HepG2 (cell line): ENCODE results near the gene PAM16. TPM values are rescaled to one million over a fixed set of nuclear protein-coding genes. Genes with fewer than 3 reads are reported as not detected.

ENCODE experiments used
- ATAC-seq: fragments of 200-7000 bp; cut with Tn5 transposase; 3 replicates; pipeline ENCODE4 v1.9.1; 2020; ENCODE audit warnings: mild to moderate bottlenecking, moderate library complexity
- BruUV-seq: library from RNA; stranded (reverse); fragments of 400-500 nt; replicated peaks from 2 replicates; lab custom pipeline; 2021; lab: Mats Ljungman, UMichigan
- CTCF ChIA-PET: fragments of 300-600 bp; formaldehyde crosslinking; extraction: SDS; loops from one replicate; lab custom pipeline; 2021; ENCODE audit warnings: low total read pairs, inconsistent platforms, low intra/inter-chr PET ratio; lab: Yijun Ruan, JAX
- POLR2A ChIA-PET: fragments of 350-600 bp; sonication (Branson Sonifier 250); formaldehyde crosslinking; loops from one replicate; lab custom pipeline; 2020; ENCODE audit warnings: antibody characterized with exemption, inconsistent platforms; lab: Yijun Ruan, JAX
- DNase-seq: peaks from one replicate; pipeline ENCODE4 v3.0.0-alpha.2; 2015; ENCODE audit warnings: low spot score
- FAIRE-seq: peaks from 3 replicates; lab custom pipeline; 2011; peaks lifted over from hg19 to GRCh38; lab: Jason Lieb, UNC
- H2AFZ ChIP-seq: one replicate; pipeline ENCODE4 v1.6.1; 2011; ENCODE audit warnings: low read length, inconsistent platforms
- H3K27ac ChIP-seq: fragments of 300-600 bp; 3 replicates; pipeline ENCODE4 v1.8.0; 2011; ENCODE audit warnings: mixed run types, mild to moderate bottlenecking, mixed read lengths, low read length, inconsistent platforms; ENCODE audit not compliant: insufficient read depth; ENCODE audit errors: extremely low read length
- H3K27me3 ChIP-seq, 2 experiments: fragments of 200-600 bp in 1 of 2; 2 replicates in 1 of 2; 3 replicates in 1 of 2; pipeline versions ENCODE4 v1.6.0 to v1.8.0; 2011; ENCODE audit warnings: low read length in 2 of 2, mild to moderate bottlenecking in 2 of 2, moderate library complexity in 2 of 2, inconsistent platforms in 1 of 2; ENCODE audit not compliant: insufficient read depth in 2 of 2, control insufficient read depth in 1 of 2
- H3K36me3 ChIP-seq, 2 experiments: fragments of 200-600 bp in 1 of 2; replicated peaks in 1 of 2; 2 replicates in 1 of 2; 3 replicates in 1 of 2; pipeline versions ENCODE4 v1.5.1 to v1.8.0; 2011; ENCODE audit warnings: low read length in 2 of 2, inconsistent platforms in 1 of 2; ENCODE audit not compliant: insufficient read depth in 2 of 2, control insufficient read depth in 1 of 2
- H3K4me1 ChIP-seq: 2 replicates; pipeline ENCODE4 v1.5.1; 2012; ENCODE audit warnings: low read length, inconsistent platforms; ENCODE audit not compliant: insufficient read depth
- H3K4me2 ChIP-seq: 2 replicates; pipeline ENCODE4 v1.6.0; 2011; ENCODE audit warnings: low read depth, low read length, inconsistent platforms
- H3K4me3 ChIP-seq, 3 experiments: fragments of 200-600 bp in 1 of 3; sonication (generic), shearing (Covaris generic) in 1 of 3; replicated peaks in 1 of 3; 2 replicates each; pipeline ENCODE4 v1.5.1; 2011 to 2016; ENCODE audit warnings: low read length in 3 of 3, inconsistent platforms in 2 of 3, low read depth in 2 of 3, mild to moderate bottlenecking in 2 of 3, control low read depth in 1 of 3, mixed read lengths in 1 of 3; ENCODE audit not compliant: insufficient read depth in 1 of 3
- H3K79me2 ChIP-seq: one replicate; pipeline ENCODE4 v1.6.1; 2011; ENCODE audit warnings: low read length, inconsistent platforms; ENCODE audit not compliant: insufficient read depth
- H3K9ac ChIP-seq: 2 replicates; pipeline ENCODE4 v1.6.0; 2011; ENCODE audit warnings: mild to moderate bottlenecking, low read depth, low read length, inconsistent platforms; ENCODE audit not compliant: insufficient read depth
- H3K9me3 ChIP-seq: 2 replicates; pipeline ENCODE4 v1.5.1; 2012; ENCODE audit warnings: mild to moderate bottlenecking, low read length
- H4K20me1 ChIP-seq: 2 replicates; pipeline ENCODE4 v1.6.0; 2011; ENCODE audit warnings: inconsistent platforms, mild to moderate bottlenecking, low read length, moderate library complexity; ENCODE audit not compliant: insufficient read depth
- EZH2 ChIP-seq: conservative IDR thresholded peaks from 2 replicates; pipeline ENCODE4 v1.6.1; 2012; ENCODE audit warnings: mild to moderate bottlenecking, low read depth, low read length, moderate library complexity
- HNRNPL ChIP-seq: fragments of 200-400 bp; formaldehyde crosslinking; IDR thresholded peaks from 2 replicates; pipeline ENCODE4 v1.6.1; 2017; ENCODE audit warnings: mild to moderate bottlenecking, low read depth, low read length
- ZNF276 ChIP-seq: sonication (generic); formaldehyde crosslinking; IDR thresholded peaks from 2 replicates; pipeline ENCODE4 v1.4.0; 2020; ENCODE audit warnings: mild to moderate bottlenecking, low read depth, missing genetic modification reagents
- WGBS: methylation state at CpG from one replicate; pipeline ENCODE4 v1.1.6; 2017; ENCODE audit warnings: low lambda C conversion rate; 5-methylcytosine and 5-hydroxymethylcytosine counted together
- in situ Hi-C: cut with HindIII; loops from 2 replicates; pipeline ENCODE4 v1.10.0; 2017; ENCODE audit warnings: low pct_unique_long_range_greater_than_20kb; ENCODE audit not compliant: extremely low pct_ligation_motif_present
- intact Hi-C: fragments of 100-400 bp; cut with micrococcal nuclease; formaldehyde crosslinking; loops from one replicate; pipeline ENCODE4 v1.10.0; 2022; ENCODE audit not compliant: unreplicated experiment
- polyA plus RNA-seq, 8 experiments: library from polyadenylated mRNA; depleted of rRNA in 3 of 8; stranded (reverse) in 7 of 8; unstranded in 1 of 8; fragments of >200 nt; fragmentation: Illumina TruSeq in 4 of 8; extraction: Trizol in 4 of 8; gene quantifications; 2 replicates each; pipeline versions ENCODE4 v1.2.1 to v1.2.3, GENCODE V29; 2011 to 2016; ENCODE audit warnings: low read depth in 4 of 8, missing spikeins in 1 of 8, mixed read lengths in 1 of 8; ENCODE audit not compliant: insufficient read depth in 1 of 8
- total RNA-seq, 5 experiments: library from RNA; depleted of rRNA; stranded (reverse); fragments of >200 nt; fragmentation: Illumina TruSeq; extraction: Trizol; gene quantifications; 2 replicates each; pipeline ENCODE4 v1.2.3, GENCODE V29; 2016; ENCODE audit warnings: low read depth in 1 of 5
- TF ChIP-seq, protein P1 (sequence below): sonication (generic); formaldehyde crosslinking; IDR thresholded peaks from 2 replicates; pipeline ENCODE4 v1.8.0; 2022; ENCODE audit warnings: missing genetic modification reagents, mild to moderate bottlenecking, borderline replicate concordance

The PAM16 gene
- total and polyA plus RNA-seq, 2 of the 13 experiments (the other 11 are each of a cell fraction or from before 2014, with no cell fraction given): 51.5 to 51.8 TPM

- DNase-seq: no peak
- POLR2A ChIA-PET: interaction anchor here (1.5 kb wide), 1 partner anchor 17 kb away, joined by 4 read pairs; the partner anchor contains the start of gene VASN
- no peak for ATAC-seq
- Histone ChIP-seq H4K20me1 (peaks cover 5% of the 10 kb centered on the region), H3K9ac (no peak overlapping the region), H3K9me3 (no peaks in the 10 kb centered on the region), H2AFZ (no peak overlapping the region), H3K4me2 (no peak overlapping the region), H3K79me2 (no peaks in the 10 kb centered on the region), H3K27me3 (no peaks in the 10 kb centered on the region)
- no peak for FAIRE-seq
- 96% methylated on average over 3 of the region's 19 CpGs for WGBS
- CTCF ChIA-PET: no interaction called here
- intact Hi-C loops: no loop called here
- no peak for TF ChIP-seq ZNF276 (CRISPR knock-in tag)
- TF ChIP-seq, protein P1, sequence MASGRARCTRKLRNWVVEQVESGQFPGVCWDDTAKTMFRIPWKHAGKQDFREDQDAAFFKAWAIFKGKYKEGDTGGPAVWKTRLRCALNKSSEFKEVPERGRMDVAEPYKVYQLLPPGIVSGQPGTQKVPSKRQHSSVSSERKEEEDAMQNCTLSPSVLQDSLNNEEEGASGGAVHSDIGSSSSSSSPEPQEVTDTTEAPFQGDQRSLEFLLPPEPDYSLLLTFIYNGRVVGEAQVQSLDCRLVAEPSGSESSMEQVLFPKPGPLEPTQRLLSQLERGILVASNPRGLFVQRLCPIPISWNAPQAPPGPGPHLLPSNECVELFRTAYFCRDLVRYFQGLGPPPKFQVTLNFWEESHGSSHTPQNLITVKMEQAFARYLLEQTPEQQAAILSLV (CRISPR knock-in tag): no peak
- no peak for TF ChIP-seq EZH2
- no peak for TF ChIP-seq HNRNPL
- TF ChIP-seq, all 625 proteins: peak for 0
- in situ Hi-C loops: loop anchor here (5.0 kb wide), 1 partner anchor 36 kb away; the partner anchor contains the start of gene PAM16
- Histone ChIP-seq H3K4me3 (no peak overlapping the region), H3K27ac (no peak overlapping the region), H3K36me3 (peaks cover 0 to 4% of the 10 kb centered on the region in 2 experiments; a peak in 2 of 5 replicates), H3K4me1 (peaks cover 20% of the 10 kb centered on the region)
- BruUV-seq: no TSS peak
Observed at GRCh38 chr16:4388271-4389021, 37.3 kb upstream of the PAM16 start.
